GM11168 (cell line): Measurements from ENCODE around the gene ARFGAP1.

Source experiments
- in situ Hi-C: fragments of 300-500 bp; cut with MboI; formaldehyde crosslinking; loops from one replicate; pipeline ENCODE4 v1.12.0; 2022; ENCODE audit warnings: low sequenced_read_pairs; ENCODE audit not compliant: unreplicated experiment

ARFGAP1 gene

GRCh38 chr20:63288581-63289251 lies 16.1 kb downstream of the ARFGAP1 start:
- in situ Hi-C loops, result no loop called here

DNA sequence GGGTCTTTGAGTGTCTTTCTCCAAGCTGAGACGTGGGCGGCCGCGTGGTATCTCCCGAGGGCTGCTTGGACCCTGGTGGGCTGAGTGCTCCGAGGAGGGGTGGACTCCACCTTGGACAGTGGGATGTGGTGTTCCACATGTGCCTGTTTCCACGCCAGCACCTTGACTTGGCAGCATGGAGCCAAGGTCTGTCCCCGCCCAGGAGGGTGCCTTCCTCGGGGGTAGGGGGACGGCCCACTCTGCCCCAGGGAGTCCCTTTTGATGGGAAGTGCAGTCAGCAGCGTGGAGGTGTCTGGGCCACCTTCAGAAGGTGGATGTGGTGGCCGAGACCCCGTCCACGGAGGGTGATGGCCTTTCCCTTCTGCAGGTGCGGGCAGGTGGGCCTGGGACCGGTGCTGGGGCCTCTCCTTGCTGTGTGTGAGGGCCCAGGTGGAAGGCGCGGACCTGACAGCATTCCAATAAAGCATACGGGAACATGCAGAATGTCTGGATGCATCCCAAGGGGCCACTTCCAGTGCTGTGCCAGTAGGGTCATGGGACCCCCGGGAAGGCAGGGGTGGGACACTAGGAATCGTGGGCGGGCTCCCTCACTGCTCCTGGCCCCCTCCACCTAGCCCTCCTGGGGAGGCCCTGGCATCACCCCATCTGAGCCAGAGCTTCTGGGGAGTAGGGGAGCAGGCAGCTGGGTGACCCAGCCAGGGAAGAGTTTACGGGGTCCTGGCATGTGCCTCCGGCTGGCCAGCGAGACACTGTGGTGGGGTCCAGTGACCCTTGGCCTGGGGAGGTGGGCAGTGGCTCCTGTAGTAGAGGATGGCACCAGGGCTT lies 16.9 kb downstream of the ARFGAP1 start:
- in situ Hi-C loops, result no loop called here

GRCh38 chr20:63290136-63290676 lies 17.6 kb downstream of the ARFGAP1 start:
- in situ Hi-C loops, result no loop called here

GRCh38 chr20:63290677-63291472 lies 18.3 kb downstream of the ARFGAP1 start:
- in situ Hi-C loops, result no loop called here

DNA sequence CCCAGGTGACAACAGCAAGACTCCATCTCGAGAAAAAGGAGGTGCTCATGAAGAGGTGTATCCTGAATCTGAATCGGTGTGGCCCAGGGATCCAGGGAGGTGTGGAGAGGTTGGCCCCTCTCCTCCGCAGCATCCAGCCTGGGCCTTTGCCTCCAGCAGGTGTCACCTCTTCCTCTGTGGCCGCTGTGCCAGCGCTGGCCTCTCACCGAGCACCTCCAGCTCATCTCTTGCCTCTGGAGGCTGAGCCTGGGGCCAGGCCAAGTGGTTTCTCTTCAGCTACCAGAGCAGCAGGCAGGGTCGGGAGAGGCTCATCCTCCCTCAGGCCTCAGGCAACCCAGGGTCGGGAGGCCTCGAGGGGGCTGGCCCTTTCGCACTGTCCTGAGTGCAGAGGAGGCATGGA lies 19.2 kb downstream of the ARFGAP1 start:
- in situ Hi-C loops, result no loop called here

- in situ Hi-C loops, result no loop called here
These were observed 19.7 kb downstream of the ARFGAP1 start for GRCh38 chr20:63292292-63292701.

- in situ Hi-C loops, result no loop called here
These were observed 20.3 kb downstream of the ARFGAP1 start, which contains the start of gene COL20A1 for GRCh38 chr20:63292904-63293303. Gene COL20A1 (plus strand): TSS chr20:63293186. CDS start chr20:63295108, 1,922 bp downstream.

DNA sequence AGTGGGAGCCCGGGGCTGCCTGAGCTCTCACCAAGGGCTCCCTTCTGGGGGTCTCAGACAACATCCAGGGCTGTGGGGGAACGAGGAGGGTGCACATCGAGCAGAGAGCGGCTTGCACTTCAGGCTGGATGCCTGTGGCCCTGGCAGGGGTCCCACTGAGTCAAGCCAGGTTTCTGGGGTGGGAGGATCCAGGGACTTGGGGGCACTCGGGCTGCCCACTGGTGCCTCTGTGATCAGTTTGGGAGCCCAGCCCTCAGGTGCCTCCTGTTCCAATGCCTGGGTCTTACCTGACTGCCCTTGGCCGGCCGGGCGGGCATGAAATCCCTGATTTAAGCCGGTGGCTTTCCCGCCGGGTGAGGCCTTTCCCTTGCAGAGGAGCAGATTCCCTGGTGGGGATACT lies 20.8 kb downstream of the ARFGAP1 start:
- in situ Hi-C loops, result no loop called here

DNA sequence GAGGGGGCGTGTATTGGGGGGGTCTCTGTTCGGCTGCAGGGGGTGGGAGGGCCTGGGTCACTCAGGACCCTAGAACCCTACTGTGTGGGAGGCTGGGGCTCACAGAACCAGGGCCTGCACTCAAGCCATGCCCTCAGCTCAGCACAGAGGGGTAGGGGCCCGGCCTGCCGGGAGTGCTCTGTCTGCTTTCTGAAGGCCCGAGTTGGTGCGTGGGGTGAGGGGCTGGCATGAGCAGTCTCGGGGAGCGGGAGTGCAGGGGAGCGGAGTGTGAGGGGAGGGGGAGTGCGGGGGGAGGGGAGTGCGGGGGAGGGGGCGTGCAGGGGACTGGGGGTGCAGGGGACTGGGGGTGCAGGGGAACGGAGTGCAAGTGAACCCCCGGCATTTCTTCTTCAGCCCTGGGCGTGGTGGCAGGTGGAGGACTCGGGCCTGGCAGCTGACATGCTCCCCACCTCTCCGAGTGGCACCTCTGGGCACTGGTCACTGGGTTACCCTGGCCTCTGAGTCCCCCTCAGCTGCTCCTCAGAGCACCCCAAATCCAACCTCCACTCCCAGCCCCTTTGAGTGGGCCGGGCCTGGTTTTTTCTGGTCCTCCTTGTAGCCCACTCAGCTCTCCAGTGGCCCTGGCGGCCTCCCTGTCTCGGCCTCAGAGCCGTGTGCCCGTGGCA lies 21.4 kb downstream of the ARFGAP1 start:
- in situ Hi-C loops, result no loop called here

DNA sequence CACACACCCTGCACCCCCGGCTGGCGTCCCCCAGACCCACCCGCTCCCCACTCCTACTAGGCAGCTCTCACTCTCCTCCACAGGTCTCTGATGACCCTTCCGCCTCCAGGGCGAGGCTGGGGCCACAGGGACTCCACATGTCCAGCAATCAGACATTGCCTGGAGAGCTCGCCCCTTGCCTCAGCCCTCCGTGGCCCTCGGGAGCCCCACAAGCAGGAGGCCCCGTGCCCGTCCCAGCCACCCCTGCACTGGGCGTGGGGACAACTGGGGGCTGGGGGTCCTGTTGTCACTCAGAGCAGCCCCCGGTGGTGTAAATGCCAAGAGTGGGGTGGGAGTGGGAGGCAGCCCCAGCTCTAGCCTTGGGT lies 21.9 kb downstream of the ARFGAP1 start:
- in situ Hi-C loops, result no loop called here

- in situ Hi-C loops, result no loop called here
These were observed 22.4 kb downstream of the ARFGAP1 start for GRCh38 chr20:63295018-63295417.

DNA sequence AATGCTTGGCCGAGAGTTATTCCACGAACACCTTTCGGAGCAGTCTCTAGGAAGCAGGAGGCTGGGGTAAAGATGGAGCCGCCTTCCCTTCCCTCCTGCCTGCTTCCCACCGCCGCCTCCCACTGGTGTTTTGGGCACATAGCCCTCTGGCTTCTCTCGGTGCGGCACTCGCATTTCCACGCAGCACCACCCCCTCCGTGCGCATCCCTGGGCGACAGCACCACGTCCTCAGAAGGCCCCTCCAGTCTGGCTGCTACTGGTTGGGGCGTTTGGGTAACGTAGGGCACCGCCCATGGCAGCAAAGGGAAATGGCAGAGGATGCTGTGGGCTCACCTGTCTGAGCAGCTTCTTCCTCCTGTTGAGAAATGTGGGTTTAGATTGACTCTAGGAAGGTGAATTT lies 22.8 kb downstream of the ARFGAP1 start:
- in situ Hi-C loops, result no loop called here

DNA sequence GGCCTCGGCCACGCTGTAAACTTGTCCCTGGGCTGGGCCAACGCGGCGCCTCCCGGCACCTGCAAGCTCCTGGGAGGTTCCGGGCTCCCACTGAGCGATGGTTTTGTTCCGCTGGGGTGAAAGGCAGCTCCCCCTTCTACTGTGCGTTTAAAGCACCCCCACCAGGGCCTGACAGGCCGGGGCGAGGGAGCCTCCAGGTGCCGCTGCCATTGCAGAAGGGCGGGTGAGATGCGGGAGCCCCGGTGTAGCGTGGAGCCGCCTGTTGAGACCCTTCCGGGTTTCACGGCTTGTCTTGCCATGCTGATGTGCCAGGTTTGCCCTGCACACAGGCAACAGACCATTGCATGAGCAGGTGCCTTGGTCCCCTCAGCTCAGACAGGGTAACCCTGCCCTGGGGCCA lies 23.2 kb downstream of the ARFGAP1 start:
- in situ Hi-C loops, result no loop called here

- in situ Hi-C loops, result no loop called here
These were observed 24.1 kb downstream of the ARFGAP1 start for GRCh38 chr20:63296531-63297299.

- in situ Hi-C loops, result no loop called here
These were observed 24.8 kb downstream of the ARFGAP1 start for GRCh38 chr20:63297371-63297781.

DNA sequence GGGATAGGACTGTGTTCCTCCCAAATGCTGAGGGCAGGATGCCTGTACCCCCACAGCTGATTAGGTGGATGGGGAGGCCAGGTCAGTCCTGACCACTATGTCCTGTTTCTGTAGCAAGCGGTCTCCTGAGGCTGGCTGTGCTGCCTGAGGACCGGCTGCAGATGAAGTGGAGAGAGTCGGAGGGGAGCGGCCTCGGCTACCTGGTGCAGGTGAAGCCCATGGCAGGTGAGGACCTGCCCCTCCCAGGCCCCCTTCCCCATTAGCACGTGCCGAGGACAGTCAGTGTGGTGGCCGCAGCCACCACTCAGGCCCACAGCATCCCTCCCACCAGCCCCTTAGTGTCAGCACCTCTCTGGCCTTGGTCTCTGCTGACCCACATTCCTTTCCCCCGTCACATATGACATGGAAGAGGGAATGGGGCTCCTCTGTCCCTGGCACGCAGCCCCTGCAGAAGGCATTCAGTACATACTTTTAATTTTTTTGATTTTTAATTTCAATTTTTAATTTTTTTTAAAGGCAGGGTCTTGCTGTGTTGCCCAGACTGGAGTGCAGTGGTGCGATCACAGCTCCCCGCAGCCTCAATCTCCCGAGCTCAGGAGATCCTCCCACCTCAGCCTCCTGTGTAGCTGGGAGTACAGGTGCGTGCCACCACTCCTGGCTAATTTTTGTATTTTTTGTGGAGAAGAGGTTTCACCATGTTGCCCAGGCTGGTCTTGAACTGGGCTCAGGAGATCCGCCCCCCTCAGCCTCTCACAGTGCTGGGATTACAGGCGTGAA lies 25.4 kb downstream of the ARFGAP1 start:
- in situ Hi-C loops, result no loop called here

GRCh38 chr20:63298731-63299312 lies 26.2 kb downstream of the ARFGAP1 start:
- in situ Hi-C loops, result no loop called here

DNA sequence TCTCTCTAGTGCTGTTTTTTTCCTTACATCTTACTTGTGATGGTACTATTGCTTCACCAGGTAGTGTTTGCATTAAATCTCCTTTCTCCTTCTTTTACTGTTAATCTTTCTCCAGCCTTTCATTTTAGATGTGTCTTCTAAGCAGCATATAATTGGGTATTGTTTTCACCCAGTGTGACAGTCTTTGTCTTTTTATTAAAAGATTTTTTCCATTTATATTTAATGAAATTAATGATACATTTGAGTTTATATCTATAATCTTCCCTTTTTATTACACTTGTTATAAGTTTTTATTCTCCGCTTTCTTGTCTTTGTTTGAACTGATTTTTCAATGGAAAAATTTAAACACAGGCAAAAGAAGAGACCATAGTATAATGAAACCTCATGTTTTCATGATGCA lies 29.1 kb downstream of the ARFGAP1 start:
- in situ Hi-C loops, result no loop called here
